Measurements from ENCODE around the gene WNT11. TPM values are rescaled to one million over a fixed set of nuclear protein-coding genes. Genes with fewer than 3 reads are reported as not detected.

WNT11 gene
- total and polyA plus RNA-seq, 12 donors = 5.1 to 12.0 (median 7.7) TPM

DNA sequence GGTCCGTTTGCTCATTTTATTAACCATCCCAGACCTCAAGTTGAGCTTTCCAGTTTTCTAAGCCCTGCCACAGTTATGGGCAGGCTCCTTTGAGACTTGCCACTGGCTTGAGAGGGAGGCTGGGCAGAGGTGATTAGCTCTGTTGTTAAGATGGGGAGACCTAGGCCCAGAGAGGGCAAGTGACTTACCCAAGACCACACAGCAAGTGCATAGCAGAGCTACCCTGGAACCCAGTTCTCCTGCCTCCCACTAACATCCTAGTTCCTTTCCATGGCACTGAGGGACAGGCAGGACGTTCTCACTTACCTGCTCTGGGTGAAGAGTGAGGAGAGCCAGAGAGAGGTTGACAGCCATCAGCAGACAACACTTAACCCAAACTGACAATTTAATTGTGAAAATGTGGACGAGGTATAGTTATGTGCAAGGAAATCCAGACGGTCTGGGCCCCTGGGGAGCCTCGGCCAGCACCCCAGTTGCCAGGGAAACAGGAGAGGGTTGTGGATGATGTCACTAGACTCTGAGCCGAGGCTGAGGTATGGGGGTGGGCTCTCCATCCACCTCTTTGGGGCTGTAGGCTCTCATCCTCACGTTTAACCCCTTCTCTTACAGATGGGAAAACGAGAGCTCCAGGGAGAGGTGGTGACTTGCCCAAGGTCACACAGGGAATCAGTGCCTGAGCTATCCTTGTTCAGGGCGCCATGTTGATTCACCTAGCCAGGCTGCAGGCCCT, 12.3 kb upstream of the WNT11 start:
- no peaks in the 10 kb centered on the region for H3K9me3 ChIP-seq
- no peak overlapping the region for H3K27ac ChIP-seq
- no peaks in the 10 kb centered on the region for H3K4me1 ChIP-seq
- no peak overlapping the region for H3K4me3 ChIP-seq
- 50 to 58% methylated on average over 9 of the region's 9 CpGs for WGBS, 2 donors
- ATAC-seq (no peak), DNase-seq (no peak)
- TF ChIP-seq CTCF (IDR thresholded peaks at IDR 0.05) = no peak
- peaks cover 0 to 15% (median 0%) of the 10 kb centered on the region in 7 donors for H3K27me3 ChIP-seq
- intact Hi-C loops (cut with DNase I) = loop anchor here in 1 of 10 donors (10.0 kb wide), 1 partner anchor 476 kb away; no protein-coding TSS in a partner anchor
- no peaks in the 10 kb centered on the region for H3K36me3 ChIP-seq

DNA sequence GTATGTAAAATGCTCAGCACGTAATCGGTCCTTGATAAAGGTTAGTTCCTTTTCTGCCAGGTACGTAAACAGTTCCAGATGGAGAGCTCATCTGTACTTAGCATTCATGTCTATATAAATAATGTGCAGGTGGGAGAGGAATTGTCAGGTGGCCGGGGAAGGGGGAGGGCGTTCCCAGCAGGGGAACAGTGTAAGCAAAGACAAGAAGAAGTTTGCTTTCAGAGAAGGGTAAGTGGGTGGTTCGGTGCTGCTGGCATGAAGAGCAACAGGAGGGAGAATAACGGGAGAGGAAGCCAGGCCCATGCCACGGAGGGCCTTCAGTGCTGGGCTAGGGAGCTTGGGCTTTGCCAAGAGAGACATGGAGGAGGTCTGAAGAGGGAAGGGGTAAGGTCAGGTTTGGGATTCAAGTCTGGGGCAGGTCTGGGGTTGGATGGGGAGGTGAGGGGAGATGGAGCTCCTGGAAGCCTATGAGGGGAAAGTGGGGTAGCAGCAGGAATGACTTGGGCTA, 11.4 kb upstream of the WNT11 start:
- ATAC-seq (no peak), DNase-seq (no peak)
- no peak overlapping the region for H3K4me3 ChIP-seq
- no peaks in the 10 kb centered on the region for H3K9me3 ChIP-seq
- peaks cover 0 to 15% (median 0%) of the 10 kb centered on the region in 7 donors for H3K27me3 ChIP-seq
- H3K36me3 ChIP-seq = no peaks in the 10 kb centered on the region
- no peak for TF ChIP-seq CTCF (IDR thresholded peaks at IDR 0.05)
- 81 to 84% methylated on average over 8 of the region's 8 CpGs for WGBS, 2 donors
- H3K4me1 ChIP-seq = no peaks in the 10 kb centered on the region
- intact Hi-C loops (cut with DNase I) = loop anchor here in 1 of 10 donors (10.0 kb wide), 1 partner anchor 477 kb away; no protein-coding TSS in a partner anchor
- H3K27ac ChIP-seq = no peak overlapping the region

GRCh38 chr11:76216536-76217325, 10.4 kb upstream of the WNT11 start:
- Histone ChIP-seq H3K9me3 (no peaks in the 10 kb centered on the region), H3K36me3 (no peaks in the 10 kb centered on the region), H3K27me3 (peaks cover 0 to 21% (median 0%) of the 10 kb centered on the region in 7 donors), H3K4me1 (no peaks in the 10 kb centered on the region), H3K27ac (no peak overlapping the region), H3K4me3 (no peak overlapping the region)
- no peak for TF ChIP-seq CTCF (IDR thresholded peaks at IDR 0.05)
- intact Hi-C loops (cut with DNase I) = loop anchor here in 1 of 10 donors (10.0 kb wide), 1 partner anchor 478 kb away; no protein-coding TSS in a partner anchor
- WGBS, 2 donors = 69 to 79% methylated on average over 9 of the region's 9 CpGs
- ATAC-seq = peak in 3 of 8 donors; percentile 16 to 47 (median 31)
- DNase-seq = peak in 1 of 2 donors; percentile 15

- ATAC-seq = no peak
- DNase-seq = peak in 1 of 2 donors; percentile 1
- TF ChIP-seq CTCF (IDR thresholded peaks at IDR 0.05) = no peak
- Histone ChIP-seq H3K4me1 (peaks cover 0 to 1% (median 0%) of the 10 kb centered on the region in 9 donors), H3K27me3 (peaks cover 0 to 29% (median 0%) of the 10 kb centered on the region in 7 donors), H3K4me3 (no peak overlapping the region), H3K36me3 (no peaks in the 10 kb centered on the region), H3K9me3 (no peaks in the 10 kb centered on the region), H3K27ac (no peak overlapping the region)
- WGBS, 2 donors = 80 to 87% methylated on average over 6 of the region's 6 CpGs
- intact Hi-C loops (cut with DNase I) = loop anchor here in 1 of 10 donors (10.0 kb wide), 1 partner anchor 479 kb away; no protein-coding TSS in a partner anchor
Observed at GRCh38 chr11:76215941-76216340, 9.6 kb upstream of the WNT11 start.
